Activated CD8-positive, alpha-beta memory T cell treated with anti-CD3 and anti-CD28 coated beads, Interleukin-2, amount 50 U/mL, for 24 hours (primary cell): ENCODE data around the gene TRAPPC6A.

Experiments
- DNase-seq: peaks from one replicate; pipeline ENCODE4 v3.0.0-alpha.2; 2020; ENCODE audit errors: extremely low read depth

Gene TRAPPC6A

DNA sequence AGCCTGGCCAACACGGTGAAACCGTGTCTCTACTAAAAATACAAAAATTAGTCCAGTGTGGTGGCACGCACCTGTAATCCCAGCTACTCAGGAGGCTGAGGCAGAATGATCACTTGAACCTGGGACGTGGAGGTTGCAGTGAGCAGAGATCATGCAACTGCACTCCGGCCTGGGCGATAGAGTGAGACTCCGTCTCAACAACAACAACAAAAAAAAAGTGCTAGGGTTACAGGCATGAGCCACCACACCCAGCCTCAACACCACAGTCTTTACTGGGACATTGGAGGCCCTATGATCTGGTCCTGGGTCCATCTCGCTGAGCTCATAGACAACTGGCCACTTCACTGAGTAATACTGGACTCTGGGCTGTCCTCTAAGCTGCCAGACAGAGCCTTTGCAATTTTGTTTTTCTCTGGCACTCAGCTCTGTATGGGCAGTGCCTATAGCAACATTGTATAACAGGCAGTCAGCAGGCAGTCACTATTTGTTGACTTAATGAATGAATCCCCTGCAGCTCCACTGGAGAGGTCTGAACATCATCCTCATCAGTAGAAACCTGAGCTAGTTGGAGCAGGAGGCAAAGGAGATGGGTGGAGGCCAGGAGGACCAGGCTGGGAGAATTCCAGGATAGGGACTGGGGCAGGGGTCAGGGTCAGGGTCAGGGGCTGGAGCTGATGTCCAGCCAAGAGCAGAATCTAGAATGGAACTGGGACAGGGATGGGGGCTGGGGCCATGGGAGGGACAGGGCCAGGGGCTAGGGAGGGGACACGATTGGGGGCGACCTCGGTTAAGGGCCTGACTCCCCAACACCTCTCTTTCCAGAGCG lies 8.7 kb upstream of the TRAPPC6A start:
- DNase-seq = no peak

DNA sequence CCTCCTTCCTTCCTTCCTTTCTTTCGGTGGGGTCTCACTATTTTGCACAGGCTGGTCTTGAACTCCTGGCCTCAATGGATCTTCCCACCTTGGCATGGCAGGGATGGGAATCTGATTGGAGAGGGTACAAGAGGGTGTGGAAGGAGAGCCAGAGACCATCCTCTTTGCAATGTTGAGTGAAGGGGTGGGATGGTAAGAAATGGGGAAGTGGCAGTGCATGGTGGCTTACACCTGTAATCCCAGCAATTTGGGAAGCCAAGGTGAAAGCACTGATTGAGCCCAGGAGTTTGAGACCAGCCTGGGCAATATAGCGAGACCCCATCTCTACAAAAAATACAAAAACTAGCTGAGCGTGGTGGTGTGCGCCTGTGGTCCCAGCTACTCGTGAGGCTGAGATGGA lies 6.1 kb upstream of the TRAPPC6A start:
- no peak for DNase-seq

DNA sequence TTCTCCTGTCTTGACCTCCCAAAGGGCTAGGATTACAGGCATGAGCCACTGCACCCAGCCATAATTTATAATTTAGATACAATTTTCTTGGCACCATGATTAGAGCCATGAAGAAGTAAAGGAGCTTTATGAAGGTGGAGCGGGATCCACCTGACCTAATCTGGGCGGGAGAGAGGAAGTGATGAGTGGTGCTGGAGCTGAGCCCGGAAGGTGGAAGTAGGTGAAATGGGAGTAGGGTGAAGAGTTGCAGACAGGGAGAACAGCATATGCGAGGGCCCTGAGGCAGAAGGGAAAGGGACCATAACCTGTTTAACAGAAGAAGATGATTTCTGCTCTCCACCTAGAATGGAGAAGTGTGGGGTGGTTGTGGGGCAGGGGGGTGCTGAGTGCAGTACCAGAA lies 4.7 kb upstream of the TRAPPC6A start:
- DNase-seq = no peak

DNA sequence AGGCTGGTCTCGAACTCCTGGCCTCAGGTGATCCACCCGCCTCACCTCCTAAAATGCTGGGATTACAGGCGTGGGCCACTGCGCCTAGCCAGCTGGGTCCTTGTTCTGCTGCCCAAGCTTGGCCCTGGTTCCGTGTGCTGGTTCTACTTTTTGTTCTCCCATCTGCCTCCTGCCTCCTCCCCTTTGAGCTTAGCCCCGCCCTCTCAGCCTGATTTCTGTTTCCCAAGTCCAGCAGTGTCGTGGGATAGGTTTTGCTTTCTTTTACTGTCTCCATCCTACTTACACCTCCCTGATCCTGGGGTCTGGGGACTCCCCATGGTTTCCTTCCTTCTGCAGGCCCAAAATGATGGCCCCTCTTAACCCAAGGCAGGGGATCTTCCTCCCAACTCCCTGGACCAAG lies 2.9 kb upstream of the TRAPPC6A start:
- no peak for DNase-seq

DNA sequence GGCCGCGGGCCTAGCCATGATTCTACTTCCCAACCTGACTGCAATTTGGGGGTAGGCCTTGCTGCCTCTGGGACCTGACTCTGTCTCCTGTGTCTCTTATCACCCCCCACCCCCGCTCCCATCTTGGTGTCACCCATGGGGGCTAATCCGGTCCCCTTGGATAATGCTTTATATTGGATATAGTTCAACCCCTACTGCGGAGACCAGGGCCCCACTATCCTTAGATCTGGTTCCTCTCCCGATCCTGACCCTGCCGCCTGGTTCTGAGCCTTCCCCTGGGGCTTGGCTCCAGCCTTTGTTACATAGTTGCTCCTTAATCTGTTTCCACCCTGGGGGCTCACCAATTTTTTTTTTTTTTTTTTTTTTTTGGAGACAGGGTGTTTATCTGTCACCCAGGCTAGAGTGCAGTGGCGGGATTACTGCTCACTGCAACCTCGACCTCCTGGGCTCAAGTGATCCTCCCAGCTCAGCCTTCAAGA lies 1.9 kb upstream of the TRAPPC6A start:
- no peak for DNase-seq

DNA sequence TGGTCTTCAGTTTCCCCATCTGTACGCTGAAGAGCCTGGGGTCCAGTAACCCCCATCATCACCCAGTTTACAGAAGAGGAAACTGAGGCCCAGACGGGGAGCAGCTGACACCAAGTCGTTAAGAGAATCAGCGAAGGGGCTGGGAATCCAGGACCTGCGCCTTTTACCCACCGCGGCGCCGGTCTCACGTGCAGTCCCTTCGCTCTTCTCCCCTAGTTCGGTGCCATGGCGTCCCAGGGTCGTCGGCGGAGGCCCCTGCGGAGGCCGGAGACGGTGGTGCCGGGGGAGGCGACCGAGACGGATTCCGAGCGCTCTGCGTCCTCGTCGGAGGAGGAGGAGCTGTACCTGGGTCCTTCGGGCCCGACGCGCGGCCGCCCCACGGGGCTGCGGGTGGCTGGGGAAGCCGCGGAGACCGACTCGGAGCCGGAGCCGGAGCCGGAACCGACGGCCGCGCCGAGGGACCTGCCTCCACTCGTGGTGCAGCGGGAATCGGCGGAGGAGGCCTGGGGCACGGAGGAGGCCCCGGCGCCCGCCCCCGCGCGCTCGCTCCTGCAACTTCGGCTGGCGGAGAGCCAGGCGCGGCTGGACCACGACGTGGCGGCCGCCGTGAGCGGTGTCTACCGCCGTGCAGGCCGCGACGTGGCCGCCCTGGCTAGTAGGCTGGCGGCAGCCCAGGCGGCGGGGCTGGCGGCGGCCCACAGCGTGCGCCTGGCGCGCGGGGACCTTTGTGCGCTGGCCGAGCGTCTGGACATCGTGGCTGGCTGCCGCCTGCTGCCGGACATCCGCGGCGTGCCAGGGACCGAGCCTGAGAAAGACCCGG lies 1.2 kb upstream of the TRAPPC6A start:
- no peak for DNase-seq

DNA sequence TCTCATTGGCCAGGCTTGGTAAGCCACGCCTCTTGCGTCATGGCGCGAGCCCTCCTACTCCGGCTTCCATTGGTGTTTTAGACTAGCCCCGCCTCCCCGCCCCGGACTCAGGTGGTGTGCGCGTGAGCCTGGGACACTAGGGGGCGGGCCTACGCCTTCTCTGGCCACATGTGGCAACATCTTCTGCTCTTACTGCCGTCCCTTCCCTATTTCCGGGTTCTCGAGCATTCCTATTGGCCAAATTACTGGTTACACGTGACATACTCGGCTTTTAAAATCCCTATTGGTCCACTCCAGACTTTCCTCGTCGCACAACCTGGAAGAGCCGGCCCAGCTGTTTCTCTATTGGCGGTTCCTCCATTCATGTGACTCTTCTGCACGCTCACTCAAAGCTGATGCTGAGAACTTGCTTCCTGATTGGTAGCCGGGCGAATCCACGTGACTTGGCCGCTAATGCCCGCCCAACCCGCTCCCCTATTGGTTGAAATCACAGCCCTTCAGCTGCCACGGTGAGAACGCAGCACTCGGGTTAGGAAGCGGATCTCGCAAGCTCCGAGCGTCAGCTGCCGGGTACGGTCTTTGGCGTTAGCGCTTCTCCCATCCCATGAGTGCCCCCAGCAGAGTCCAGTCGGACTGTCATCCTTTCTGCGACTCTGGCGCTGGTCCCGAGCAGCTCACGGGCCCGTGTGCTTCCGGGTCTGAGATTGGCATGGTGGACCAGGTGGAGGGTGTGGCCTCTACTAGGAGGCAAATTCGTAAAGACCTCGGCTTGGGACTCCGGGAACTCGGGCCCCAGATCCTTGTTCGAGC lies 430 bp upstream of the TRAPPC6A start, which contains the start of gene BLOC1S3:
TSS of gene BLOC1S3 (plus strand) at position 523 of the 810 bp plus-strand sequence. CDS start 513 bp downstream, outside the sequence.
- DNase-seq = peak; percentile 99

DNA sequence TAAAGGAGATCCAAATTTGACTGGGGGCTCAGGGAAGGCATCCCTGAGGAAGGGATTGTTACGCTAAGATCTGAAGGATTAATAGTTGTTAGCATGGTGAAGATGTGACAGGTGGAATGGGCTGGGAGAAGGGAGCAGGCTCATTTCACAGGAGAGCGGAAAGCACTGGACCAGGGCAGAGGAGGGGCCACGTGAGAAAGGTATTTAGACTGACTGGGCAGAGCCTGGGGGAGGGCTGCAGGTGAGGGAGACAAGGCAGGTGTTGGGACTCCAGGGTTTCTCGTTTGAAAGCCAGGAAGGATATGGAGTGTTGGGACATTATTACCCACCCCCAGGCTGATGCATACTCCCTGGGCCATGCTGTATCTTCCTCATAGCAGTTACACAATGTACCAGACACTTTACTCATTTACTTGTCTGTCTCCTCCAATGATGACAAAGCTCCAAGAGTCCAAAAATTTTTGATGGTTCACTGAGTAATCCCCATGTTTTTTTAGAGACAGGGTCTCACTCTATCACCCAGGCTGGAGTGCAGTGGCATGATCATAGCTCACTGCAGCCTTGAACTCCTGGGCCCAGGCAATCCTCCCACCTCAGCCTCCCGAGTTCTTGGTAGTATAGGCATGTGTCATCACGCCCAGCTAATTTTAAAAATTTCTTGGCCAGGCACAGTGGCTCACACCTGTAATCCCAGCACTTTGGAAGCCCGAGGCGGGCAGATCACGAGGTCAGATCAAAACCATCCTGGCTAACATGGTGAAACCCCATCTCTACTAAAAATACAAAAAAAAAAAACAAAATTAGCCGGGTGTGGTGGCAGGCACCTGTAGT lies 2.3 kb downstream of the TRAPPC6A start:
- DNase-seq = no peak

DNA sequence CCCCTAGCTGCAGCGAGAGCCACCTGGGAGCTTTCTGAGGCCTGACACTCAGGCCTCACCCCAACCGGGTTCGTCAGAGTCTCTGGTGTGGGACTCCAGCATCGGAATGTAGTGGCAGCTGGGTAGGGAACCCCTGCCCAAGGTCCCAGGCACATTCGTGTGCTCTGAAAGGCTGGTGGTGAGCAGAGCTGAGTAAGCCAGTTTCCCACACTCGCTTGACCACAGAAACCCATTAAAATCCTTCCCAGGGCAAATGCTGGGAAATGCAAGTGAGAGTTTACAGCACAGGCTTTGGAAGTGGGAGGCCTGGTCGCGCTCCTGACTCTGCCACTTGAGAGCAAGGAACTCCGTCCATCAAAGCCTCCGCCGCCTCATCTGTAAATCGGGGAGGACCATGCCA lies 4.2 kb downstream of the TRAPPC6A start:
- DNase-seq = no peak

- DNase-seq = no peak
These were observed 5.3 kb downstream of the TRAPPC6A start for GRCh38 chr19:45172611-45173208.

DNA sequence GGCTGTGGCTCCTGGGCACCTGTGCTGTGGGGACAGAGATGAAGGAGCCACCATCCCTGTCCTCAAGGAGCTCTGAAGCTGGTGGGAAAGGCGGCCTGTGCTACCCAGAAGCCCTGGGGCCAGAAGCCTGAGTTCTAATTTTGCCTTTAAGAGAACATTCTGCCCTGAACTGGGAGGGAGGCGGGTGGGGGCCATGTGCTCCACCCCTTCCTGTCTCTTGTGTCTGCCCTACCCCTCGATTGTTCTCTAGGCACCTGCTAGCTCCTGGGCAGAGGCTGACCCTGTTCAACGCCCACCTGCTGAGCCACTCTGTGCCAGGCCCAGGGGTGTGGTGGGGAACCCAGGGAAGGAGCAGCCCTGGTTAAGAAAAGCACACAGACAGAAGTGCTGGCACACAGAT lies 5.9 kb downstream of the TRAPPC6A start:
- no peak for DNase-seq

DNA sequence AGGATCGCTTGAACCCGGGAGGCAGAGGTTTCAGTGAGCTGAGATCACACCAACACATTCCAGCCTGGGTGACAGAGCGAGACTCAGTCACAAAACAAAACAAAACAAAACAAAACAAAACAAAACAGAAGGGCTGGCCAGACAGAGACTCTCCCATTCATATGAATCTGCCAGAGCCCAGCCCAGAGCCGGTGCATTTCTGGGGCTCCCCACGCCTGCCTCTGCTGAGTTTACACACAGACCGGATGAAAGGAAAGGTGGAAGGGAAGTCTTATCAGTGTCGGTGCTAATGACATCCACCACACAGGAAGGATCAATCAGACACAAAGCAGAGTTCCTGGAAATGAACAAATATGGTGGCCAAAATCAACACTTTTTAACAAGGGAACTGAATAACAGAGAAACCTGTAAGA lies 6.8 kb downstream of the TRAPPC6A start:
- DNase-seq = no peak

DNA sequence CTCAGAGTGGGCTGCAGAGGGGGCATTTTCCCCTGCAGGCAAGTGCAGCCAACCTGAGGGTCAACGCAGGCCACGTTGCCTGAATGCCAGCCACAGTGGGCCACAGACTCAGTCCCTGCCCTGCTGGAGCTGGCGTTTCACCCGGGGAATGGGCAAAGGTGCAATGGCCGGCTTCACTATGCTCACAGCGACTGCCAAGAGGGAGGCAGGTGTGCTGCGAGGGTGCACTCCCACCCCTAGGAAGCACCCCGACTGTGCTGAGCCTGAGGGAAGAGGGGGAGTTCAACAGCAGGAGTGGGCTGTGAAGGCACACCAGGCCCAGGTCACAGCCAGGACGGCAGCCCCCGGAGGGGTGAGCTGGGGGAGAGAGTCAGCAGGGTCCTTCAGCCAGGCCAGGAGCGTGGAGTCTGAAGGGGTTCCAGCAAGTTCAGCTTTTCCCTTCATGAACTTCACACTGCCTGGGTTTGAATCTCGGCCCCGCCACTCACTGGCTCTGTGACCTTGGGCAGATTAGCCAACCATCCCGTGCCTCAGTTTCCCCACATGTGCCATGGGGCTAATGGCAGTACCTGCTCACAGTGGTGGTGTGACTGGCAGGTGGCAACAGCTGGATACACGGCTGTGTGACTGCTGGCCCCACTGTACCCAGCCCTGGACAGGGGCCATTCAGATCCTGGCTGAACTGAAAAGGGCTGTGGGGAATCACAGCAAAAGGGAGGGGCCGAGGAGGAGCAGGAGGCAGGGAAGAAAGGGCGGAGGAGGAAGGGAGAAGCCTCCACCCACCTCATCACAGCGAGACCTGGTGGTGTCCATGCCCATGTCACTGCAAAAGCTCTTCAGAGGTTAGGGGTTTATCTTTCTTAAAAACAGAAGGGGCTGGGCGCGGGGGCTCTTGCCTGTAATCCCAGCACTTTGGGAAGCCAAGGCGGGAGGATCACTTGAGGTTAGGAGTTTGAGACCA lies 7.6 kb downstream of the TRAPPC6A start:
- no peak for DNase-seq

DNA sequence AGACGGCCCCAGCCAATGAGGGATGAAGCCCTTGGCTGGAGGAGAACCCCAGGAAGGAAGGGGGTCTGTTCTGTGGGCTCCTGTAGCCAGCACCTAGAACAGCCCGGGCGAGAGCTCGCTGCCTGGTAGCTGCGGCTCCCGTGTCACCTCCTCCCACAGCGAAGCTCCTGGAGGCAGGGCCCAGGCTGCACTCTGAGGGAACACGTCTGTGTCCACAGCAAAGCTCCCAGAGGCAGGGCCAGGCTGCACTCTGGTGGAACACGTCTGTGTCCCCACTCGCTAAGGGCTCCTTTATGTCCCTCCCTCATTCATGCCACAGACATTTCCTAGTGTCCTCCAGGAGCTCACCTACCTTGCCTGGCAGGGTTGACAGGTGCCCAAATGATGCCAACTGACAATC lies 8.4 kb downstream of the TRAPPC6A start:
- DNase-seq = no peak

- no peak for DNase-seq
These were observed 9.2 kb downstream of the TRAPPC6A start for GRCh38 chr19:45168767-45169351.

- DNase-seq = no peak
These were observed 11.2 kb downstream of the TRAPPC6A start for GRCh38 chr19:45166723-45167252.

DNA sequence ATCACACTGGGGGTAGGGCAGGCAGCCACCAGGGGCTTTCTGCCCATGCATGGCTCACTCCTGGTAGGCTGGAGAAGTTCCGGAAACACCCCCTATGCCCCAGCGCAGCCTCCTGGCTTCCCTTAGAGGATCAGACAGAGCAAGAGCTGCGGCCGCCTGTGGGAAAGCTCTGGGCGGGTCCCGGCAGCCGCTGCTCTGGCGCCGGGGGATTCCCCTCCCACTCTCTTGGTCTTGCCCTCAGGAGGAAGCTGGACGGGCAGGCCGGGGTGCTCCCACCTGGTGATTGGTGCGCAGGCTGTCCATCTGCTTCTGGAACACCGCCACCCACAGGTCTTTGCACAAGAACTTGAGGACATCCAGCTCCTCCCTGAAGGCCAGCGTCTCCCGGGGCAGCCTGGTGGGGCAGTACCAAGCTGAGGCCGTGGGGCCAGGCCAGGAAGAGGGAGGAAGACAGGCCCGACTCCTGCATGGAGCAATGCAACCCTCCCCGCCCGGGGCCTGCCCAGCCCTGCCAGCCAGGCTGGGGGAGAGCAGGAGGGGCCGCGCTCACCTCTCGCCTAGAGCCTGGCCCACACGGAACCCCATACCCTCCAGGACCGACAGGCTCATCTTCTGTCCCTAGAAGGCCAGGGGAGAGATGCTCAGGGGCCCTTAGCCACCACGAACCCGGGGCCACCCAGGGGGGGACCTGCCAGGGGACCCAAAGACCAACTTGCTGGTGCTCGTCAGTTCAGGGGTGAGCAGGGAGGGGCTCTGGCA lies 13.3 kb downstream of the TRAPPC6A start:
- no peak for DNase-seq
